Right atrium auricular region (tissue), 2 donors: Measurements from ENCODE around the gene MCM3. TPM values are rescaled to one million over a fixed set of nuclear protein-coding genes. Genes with fewer than 3 reads are reported as not detected.

ENCODE experiments used
- DNase-seq: peaks from one replicate; pipeline ENCODE4 v3.0.0-alpha.2; 2019; ENCODE audit warnings: low spot score
- H3K27ac ChIP-seq, 2 donors: fragments of 200-600 bp; sonication (generic); 1 replicate in 1 of 2; 2 replicates in 1 of 2; pipeline ENCODE4 v1.5.1; 2016 to 2019
- H3K27me3 ChIP-seq, 2 donors: fragments of 200-600 bp; sonication (generic); one replicate each; pipeline versions ENCODE4 v1.5.1 to v1.6.0; 2017 to 2019
- H3K36me3 ChIP-seq: fragments of 200-600 bp; sonication (generic); one replicate; pipeline ENCODE4 v1.5.1; 2016
- H3K4me1 ChIP-seq, 2 donors: fragments of 200-600 bp; sonication (generic); one replicate each; pipeline versions ENCODE4 v1.5.1 to v1.6.0; 2017 to 2019
- H3K4me3 ChIP-seq, 2 donors: fragments of 200-600 bp; sonication (generic); 1 replicate in 1 of 2; 2 replicates in 1 of 2; pipeline ENCODE4 v1.5.1; 2017 to 2019; ENCODE audit warnings: mild to moderate bottlenecking in 1 of 2, moderate library complexity in 1 of 2
- H3K9me3 ChIP-seq, 2 donors: fragments of 200-600 bp; sonication (generic); one replicate each; pipeline ENCODE4 v1.5.1; 2019
- total RNA-seq, 2 donors: library from RNA; depleted of rRNA; stranded (reverse); fragments of >200 nt; gene quantifications; one replicate each; pipeline ENCODE4 v1.1.0, GENCODE V29; 2016
- TF ChIP-seq, protein P1 (sequence below), 2 donors: fragments of 200-600 bp; sonication (generic); IDR thresholded peaks; one replicate each; pipeline ENCODE4 v1.5.1; 2019; ENCODE audit warnings: antibody characterized with exemption in 2 of 2

The MCM3 gene
- total RNA-seq, 2 donors from 2014 or later: 18.5 to 20.8 TPM

GRCh38 chr6:52317211-52317610 lies 32.7 kb upstream of the MCM3 start:
- Histone ChIP-seq H3K36me3 (no peaks in the 10 kb centered on the region), H3K9me3 (no peaks in the 10 kb centered on the region), H3K27ac (no peak overlapping the region), H3K4me1 (no peaks in the 10 kb centered on the region), H3K27me3 (no peaks in the 10 kb centered on the region), H3K4me3 (no peak overlapping the region)
- TF ChIP-seq, protein P1, sequence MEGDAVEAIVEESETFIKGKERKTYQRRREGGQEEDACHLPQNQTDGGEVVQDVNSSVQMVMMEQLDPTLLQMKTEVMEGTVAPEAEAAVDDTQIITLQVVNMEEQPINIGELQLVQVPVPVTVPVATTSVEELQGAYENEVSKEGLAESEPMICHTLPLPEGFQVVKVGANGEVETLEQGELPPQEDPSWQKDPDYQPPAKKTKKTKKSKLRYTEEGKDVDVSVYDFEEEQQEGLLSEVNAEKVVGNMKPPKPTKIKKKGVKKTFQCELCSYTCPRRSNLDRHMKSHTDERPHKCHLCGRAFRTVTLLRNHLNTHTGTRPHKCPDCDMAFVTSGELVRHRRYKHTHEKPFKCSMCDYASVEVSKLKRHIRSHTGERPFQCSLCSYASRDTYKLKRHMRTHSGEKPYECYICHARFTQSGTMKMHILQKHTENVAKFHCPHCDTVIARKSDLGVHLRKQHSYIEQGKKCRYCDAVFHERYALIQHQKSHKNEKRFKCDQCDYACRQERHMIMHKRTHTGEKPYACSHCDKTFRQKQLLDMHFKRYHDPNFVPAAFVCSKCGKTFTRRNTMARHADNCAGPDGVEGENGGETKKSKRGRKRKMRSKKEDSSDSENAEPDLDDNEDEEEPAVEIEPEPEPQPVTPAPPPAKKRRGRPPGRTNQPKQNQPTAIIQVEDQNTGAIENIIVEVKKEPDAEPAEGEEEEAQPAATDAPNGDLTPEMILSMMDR (IDR thresholded peaks at IDR 0.05): no peak
- DNase-seq: no peak

GRCh38 chr6:52314752-52315151 lies 30.2 kb upstream of the MCM3 start:
- Histone ChIP-seq H3K4me3 (no peak overlapping the region), H3K27ac (no peak overlapping the region), H3K9me3 (no peaks in the 10 kb centered on the region), H3K4me1 (no peaks in the 10 kb centered on the region), H3K27me3 (no peaks in the 10 kb centered on the region), H3K36me3 (no peaks in the 10 kb centered on the region)
- no peak for DNase-seq
- TF ChIP-seq, protein P1 (IDR thresholded peaks at IDR 0.05): no peak

DNA sequence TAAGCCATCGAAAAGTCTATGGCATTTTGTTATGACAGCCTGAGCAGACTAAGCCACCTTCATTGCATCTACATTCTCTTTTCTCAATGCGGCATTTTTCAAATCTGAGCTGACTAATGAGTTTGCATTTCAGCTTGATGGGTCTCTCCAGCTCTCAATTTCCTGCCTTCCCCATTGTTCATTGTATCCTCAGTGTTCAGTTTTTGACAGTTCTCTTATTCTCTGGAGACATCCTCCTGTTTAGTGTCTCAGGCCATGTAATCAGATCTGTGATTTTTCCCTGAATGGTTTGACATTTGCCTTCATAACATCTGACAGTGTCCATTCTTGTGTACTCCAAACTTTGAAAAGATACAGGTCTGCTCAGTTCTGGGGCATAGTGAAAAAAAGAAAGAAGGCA lies 27.9 kb upstream of the MCM3 start:
- no peaks in the 10 kb centered on the region for H3K36me3 ChIP-seq
- H3K4me1 ChIP-seq: no peaks in the 10 kb centered on the region
- H3K9me3 ChIP-seq: no peaks in the 10 kb centered on the region
- H3K27ac ChIP-seq: no peak overlapping the region
- TF ChIP-seq, protein P1 (IDR thresholded peaks at IDR 0.05): no peak
- H3K4me3 ChIP-seq: no peak overlapping the region
- no peaks in the 10 kb centered on the region for H3K27me3 ChIP-seq
- no peak for DNase-seq

DNA sequence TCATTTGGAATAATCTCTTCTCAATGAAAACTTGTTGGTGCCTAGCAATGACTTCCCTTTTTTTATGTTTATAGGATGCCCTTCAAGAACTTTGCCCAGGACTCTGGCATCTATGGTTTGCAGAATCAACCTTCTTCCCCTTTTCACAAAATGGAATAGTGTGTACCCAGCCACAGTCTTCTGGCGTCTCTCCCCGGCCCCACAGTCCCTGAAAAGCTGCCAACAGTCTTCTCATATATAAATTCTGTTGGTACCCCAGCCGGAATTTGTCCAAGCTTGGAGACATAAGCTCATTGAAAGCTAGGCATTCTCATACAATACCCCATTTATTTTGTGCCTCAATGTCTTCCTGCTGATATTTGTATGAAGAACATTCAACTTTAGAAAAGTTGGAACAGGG lies 26.4 kb upstream of the MCM3 start:
- H3K36me3 ChIP-seq: no peaks in the 10 kb centered on the region
- H3K4me1 ChIP-seq: peaks cover 0 to 4% of the 10 kb centered on the region in 2 donors
- H3K27me3 ChIP-seq: no peaks in the 10 kb centered on the region
- no peak for DNase-seq
- H3K4me3 ChIP-seq: no peak overlapping the region
- TF ChIP-seq, protein P1 (IDR thresholded peaks at IDR 0.05): no peak
- H3K9me3 ChIP-seq: no peaks in the 10 kb centered on the region
- H3K27ac ChIP-seq: no peak overlapping the region

DNA sequence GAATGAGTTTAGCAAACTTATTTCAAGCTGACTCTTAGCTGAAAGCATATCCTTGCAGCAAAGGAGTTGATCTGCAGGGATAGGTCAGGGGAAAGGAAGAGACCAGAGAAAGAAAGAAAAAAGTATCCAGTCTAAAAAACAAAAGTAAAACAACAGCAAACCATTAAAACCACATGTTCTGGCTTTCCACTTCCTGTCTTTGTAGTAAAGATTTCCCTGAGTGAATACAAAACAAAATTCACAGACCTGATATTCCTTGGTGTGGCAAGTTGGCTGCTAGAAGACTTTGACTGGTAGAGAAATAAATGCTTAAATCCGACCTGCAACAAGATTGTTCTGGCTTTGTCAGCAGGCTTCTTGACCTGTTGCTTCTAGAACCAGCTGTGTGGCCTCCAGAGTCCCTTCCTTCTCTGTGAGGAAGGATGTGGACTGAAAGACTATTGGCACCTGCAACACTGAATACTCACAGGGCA lies 23.4 kb upstream of the MCM3 start:
- no peak for DNase-seq
- Histone ChIP-seq H3K27me3 (no peaks in the 10 kb centered on the region), H3K4me3 (no peak overlapping the region), H3K4me1 (peaks cover 0 to 20% of the 10 kb centered on the region in 2 donors), H3K36me3 (no peaks in the 10 kb centered on the region), H3K27ac (no peak overlapping the region), H3K9me3 (no peaks in the 10 kb centered on the region)
- TF ChIP-seq, protein P1 (IDR thresholded peaks at IDR 0.05): no peak
